SW480 (cell line): ENCODE results near the gene UGT2B7.

Experiments
- DNase-seq: peaks from one replicate; pipeline ENCODE4 v3.0.0-alpha.2; 2016; ENCODE audit warnings: low spot score

The UGT2B7 gene

DNA sequence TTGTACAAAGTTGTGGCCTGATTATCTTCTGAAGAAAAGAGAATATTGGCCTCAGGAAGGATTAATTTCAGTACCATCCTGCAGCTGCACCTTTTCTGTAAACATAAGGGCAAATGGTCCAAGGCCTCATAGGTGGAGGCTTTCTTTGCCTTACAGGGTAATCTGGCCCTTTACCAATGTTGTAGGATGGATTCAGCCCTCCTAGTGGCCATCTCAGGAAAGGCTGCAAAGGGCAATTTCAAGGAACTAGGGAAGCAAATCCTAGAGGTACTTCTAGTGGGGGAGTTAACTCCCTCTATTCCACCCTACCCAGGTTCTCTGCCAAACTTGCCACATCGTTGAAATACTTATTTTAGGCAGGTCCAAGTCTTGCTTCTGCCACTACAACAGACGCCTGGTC lies 60.6 kb downstream of the UGT2B7 start:
- no peak for DNase-seq
